Activated naive CD8-positive, alpha-beta T cell treated with anti-CD3 and anti-CD28 coated beads, Interleukin-2, amount 50 U/mL, for 16 hours (primary cell): ENCODE data around the gene DNAI4.
A peak's percentile ranks its signal among the peaks of the same experiment; 100 is the strongest.
"Not testable (repeated sequence)": the region's sequence is repeated elsewhere in the genome, so short reads cannot be mapped to it uniquely, and the experiment has no call there.

Source experiments
- DNase-seq: peaks from one replicate; pipeline ENCODE4 v3.0.0-alpha.2; 2020; ENCODE audit warnings: low read depth, low spot score

DNAI4 gene

GRCh38 chr1:66924756-66925557 is at the start of gene DNAI4, which contains the start of gene MIER1:
DNAI4 (minus strand) TSS chr1:66924856; CDS start chr1:66924831, 25 bp downstream.
MIER1 (plus strand) TSS chr1:66924990; CDS start chr1:66925029, 39 bp downstream.
- peak; percentile 96 for DNase-seq

GRCh38 chr1:66968574-66968973 is 43.9 kb upstream of the DNAI4 start:
- DNase-seq = no peak

- DNase-seq = not testable (repeated sequence)
Observed at GRCh38 chr1:66966188-66966873, 41.7 kb upstream of the DNAI4 start.

GRCh38 chr1:66957938-66958337 is 33.3 kb upstream of the DNAI4 start:
- DNase-seq = no peak

- no peak for DNase-seq
Observed at GRCh38 chr1:66954208-66954607, 29.6 kb upstream of the DNAI4 start.

GRCh38 chr1:66951513-66951912 is 26.9 kb upstream of the DNAI4 start:
- no peak for DNase-seq

GRCh38 chr1:66947267-66947666 is 22.6 kb upstream of the DNAI4 start:
- DNase-seq = no peak

GRCh38 chr1:66945316-66945715 is 20.7 kb upstream of the DNAI4 start:
- DNase-seq = no peak

- DNase-seq = no peak
Observed at GRCh38 chr1:66944330-66945274, 19.9 kb upstream of the DNAI4 start.

- DNase-seq = no peak
Observed at GRCh38 chr1:66943361-66943969, 18.8 kb upstream of the DNAI4 start.

- DNase-seq = no peak
Observed at GRCh38 chr1:66940981-66941380, 16.3 kb upstream of the DNAI4 start.

- no peak for DNase-seq
Observed at GRCh38 chr1:66938613-66939012, 14.0 kb upstream of the DNAI4 start.

GRCh38 chr1:66937529-66938234 is 13.0 kb upstream of the DNAI4 start:
- DNase-seq = no peak

- no peak for DNase-seq
Observed at GRCh38 chr1:66933887-66934700, 9.4 kb upstream of the DNAI4 start.

GRCh38 chr1:66932291-66932690 is 7.6 kb upstream of the DNAI4 start:
- DNase-seq = no peak

GRCh38 chr1:66931590-66931989 is 6.9 kb upstream of the DNAI4 start:
- DNase-seq = no peak

- no peak for DNase-seq
Observed at GRCh38 chr1:66930823-66931174, 6.1 kb upstream of the DNAI4 start.

- peak; percentile 83 for DNase-seq
Observed at GRCh38 chr1:66929999-66930822, 5.6 kb upstream of the DNAI4 start.

- no peak for DNase-seq
Observed at GRCh38 chr1:66929691-66929998, 5.0 kb upstream of the DNAI4 start.
